Activated naive CD8-positive, alpha-beta T cell treated with anti-CD3 and anti-CD28 coated beads for 36 hours (primary cell): ENCODE measurements around the gene GRK2. TPM values are rescaled to one million over a fixed set of nuclear protein-coding genes. Genes with fewer than 3 reads are reported as not detected.
"Not testable (repeated sequence)": the region's sequence is repeated elsewhere in the genome, so short reads cannot be mapped to it uniquely, and the experiment has no call there.

ENCODE experiments used
- DNase-seq: peaks from one replicate; pipeline ENCODE4 v3.0.0; 2021
- H3K27ac Mint-ChIP-seq: one replicate; pipeline ENCODE4 v1.8.0; 2022; ENCODE audit warnings: mild to moderate bottlenecking, moderate library complexity, mixed read lengths
- H3K27me3 Mint-ChIP-seq: one replicate; pipeline ENCODE4 v1.8.0; 2022; ENCODE audit warnings: mild to moderate bottlenecking, mixed read lengths
- H3K36me3 Mint-ChIP-seq: one replicate; pipeline ENCODE4 v1.8.0; 2021; ENCODE audit warnings: mild to moderate bottlenecking, mixed read lengths
- H3K4me1 Mint-ChIP-seq: one replicate; pipeline ENCODE4 v1.8.0; 2021; ENCODE audit warnings: mixed read lengths
- H3K4me3 Mint-ChIP-seq: one replicate; pipeline ENCODE4 v1.8.0; 2022; ENCODE audit warnings: mild to moderate bottlenecking, moderate library complexity, mixed read lengths
- H3K9me3 Mint-ChIP-seq: one replicate; pipeline ENCODE4 v1.8.0; 2022; ENCODE audit warnings: mixed read lengths
- total RNA-seq, 2 experiments: library from RNA; stranded (reverse); gene quantifications; one replicate each; pipeline ENCODE4 v1.2.3, GENCODE V29; 2021

Gene GRK2
- total RNA-seq = 100 to 1,000 TPM; 211 to 219 TPM

DNA sequence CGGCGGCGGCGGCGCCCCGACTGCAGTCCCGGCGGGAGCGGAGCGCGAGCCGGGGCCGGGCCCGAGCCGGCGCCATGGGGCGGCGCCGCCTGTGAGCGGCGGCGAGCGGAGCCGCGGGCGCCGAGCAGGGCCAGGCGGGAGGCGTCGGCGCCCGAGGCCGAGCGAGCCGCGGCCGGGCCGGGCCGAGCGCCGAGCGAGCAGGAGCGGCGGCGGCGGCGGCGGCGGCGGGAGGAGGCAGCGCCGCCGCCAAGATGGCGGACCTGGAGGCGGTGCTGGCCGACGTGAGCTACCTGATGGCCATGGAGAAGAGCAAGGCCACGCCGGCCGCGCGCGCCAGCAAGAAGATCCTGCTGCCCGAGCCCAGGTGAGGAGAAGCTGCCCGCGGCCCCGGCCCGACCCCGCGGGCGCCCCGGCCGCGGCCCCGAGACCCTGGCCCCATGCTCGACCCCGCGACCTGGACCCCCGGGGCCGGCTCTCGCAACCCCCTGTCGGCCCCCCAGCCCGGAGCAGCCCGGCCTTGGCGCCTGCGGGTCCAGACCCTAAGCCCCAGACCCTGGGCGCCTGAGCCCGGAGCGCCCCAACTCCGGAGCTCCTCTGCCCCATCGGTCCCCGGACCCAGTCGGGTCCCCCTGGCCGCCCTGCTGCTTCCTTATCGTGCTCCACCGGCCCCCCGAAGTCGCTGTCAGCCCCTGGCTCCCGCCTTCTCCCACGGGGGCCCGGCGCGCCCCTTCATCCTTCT lies at the start of gene GRK2:
Gene GRK2 (plus strand): TSS at position 25 of the 739 bp plus-strand sequence. CDS start 227 bp downstream, at position 252.
- DNase-seq = peak; percentile 65
- peak within 1 kb of the TSS; percentile 92 for H3K4me3 Mint-ChIP-seq
- peaks cover 67% of the 10 kb centered on the region for H3K4me1 Mint-ChIP-seq
- peak within 1 kb of the TSS; percentile 99 for H3K27ac Mint-ChIP-seq
- H3K27me3 Mint-ChIP-seq = no peaks in the 10 kb centered on the region
- no peaks in the 10 kb centered on the region for H3K9me3 Mint-ChIP-seq
- H3K36me3 Mint-ChIP-seq = peaks cover 34% of the 10 kb centered on the region

DNA sequence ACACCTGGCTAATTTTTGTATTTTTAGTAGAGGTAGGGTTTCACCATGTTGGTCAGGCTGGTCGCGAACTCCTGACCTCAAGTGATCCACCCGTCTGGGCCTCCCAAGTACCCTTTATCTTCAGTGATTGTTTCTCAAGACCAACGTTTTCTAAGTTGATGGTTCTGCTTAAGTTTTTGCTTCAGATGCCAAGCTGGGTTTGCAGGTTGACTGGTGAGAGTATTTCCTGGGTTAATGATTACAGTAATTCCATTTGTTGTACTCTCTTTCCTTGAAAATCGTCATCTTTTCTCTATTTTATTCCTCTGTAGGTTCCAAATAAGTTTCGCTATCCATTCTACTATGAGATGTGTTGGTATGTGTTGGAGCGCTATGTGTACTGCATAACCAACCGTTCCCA lies 38.5 kb upstream of the GRK2 start:
- DNase-seq = no peak
- Mint-ChIP-seq H3K36me3 (peaks cover 10% of the 10 kb centered on the region), H3K9me3 (no peaks in the 10 kb centered on the region), H3K4me1 (peaks cover 2% of the 10 kb centered on the region), H3K27me3 (no peaks in the 10 kb centered on the region), H3K27ac (no peak overlapping the region), H3K4me3 (no peak overlapping the region)

DNA sequence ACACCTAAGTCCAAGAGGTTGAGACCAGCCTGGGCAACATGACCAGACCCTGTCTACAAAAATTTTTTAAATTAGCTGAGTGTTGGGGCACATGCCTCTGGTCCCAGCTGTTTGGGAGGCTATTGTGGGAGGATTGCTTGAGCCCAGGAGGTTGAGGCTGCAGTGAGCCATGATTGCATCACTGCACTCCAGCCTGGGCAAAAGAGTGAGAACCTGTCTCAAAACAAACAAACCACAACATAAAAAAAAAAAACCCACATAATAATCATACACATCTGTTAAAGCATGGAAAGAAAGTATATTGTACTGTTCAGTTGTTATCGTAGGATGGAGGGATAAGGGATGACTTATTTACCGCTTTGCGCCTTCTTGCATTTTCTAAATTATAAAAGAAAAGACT lies 35.9 kb upstream of the GRK2 start:
- peak overlapping the region; percentile 43 for H3K27ac Mint-ChIP-seq
- no peaks in the 10 kb centered on the region for H3K9me3 Mint-ChIP-seq
- H3K27me3 Mint-ChIP-seq = no peaks in the 10 kb centered on the region
- no peak for DNase-seq
- H3K36me3 Mint-ChIP-seq = peaks cover 23% of the 10 kb centered on the region
- H3K4me3 Mint-ChIP-seq = no peak overlapping the region
- peaks cover 14% of the 10 kb centered on the region for H3K4me1 Mint-ChIP-seq

DNA sequence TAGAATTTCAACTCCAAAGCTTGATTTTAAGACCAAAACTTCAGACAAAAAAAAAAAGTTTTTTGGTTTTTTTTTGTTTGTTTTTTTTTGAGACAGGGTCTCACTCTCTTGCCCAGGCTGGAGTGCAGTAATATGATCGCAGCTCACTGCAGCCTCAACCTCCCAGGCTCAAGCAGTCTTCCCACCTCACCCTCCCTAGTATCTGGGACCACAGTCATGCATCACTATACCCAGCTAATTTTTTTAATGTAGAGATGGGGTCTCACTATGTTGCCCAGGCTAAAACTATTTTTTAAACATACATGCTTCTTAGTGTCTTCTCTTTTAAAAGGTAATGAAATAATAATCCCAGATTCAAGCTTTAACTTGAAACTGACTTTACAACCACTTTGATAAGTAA lies 35.4 kb upstream of the GRK2 start:
- Mint-ChIP-seq H3K4me1 (peaks cover 14% of the 10 kb centered on the region), H3K4me3 (no peak overlapping the region), H3K9me3 (no peaks in the 10 kb centered on the region), H3K27ac (no peak overlapping the region), H3K36me3 (peaks cover 23% of the 10 kb centered on the region), H3K27me3 (no peaks in the 10 kb centered on the region)
- DNase-seq = no peak

DNA sequence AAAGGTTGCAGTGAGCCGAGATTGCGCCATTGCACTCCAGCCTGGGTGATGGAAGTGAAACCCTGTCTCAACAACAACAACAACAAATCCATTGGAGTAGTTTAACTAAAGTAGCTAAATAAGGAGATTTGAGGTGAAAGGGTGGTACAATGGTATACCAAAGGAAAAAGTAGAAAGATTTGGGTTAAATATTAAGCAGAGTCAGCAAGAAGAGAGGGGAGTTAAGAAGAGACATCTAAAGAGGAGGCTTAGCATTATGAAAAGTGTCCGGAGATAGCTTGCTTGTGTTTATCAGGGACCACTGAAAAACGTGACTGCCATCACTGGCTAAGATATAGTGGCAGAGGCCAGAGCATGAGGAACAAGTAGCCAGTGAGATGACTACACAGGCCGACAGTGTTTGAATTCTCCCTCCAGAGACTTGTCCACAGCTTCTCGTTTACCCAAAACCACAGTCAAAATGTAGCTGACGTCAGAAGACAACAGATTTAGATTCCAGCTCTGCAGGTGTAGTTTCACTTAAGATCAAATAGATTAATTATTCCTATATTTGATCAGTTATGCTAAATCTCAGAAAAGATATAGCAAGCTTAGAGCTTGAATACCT lies 32.6 kb upstream of the GRK2 start:
- Mint-ChIP-seq H3K4me1 (peaks cover 22% of the 10 kb centered on the region), H3K36me3 (peaks cover 15% of the 10 kb centered on the region), H3K27ac (peak overlapping the region; percentile 42), H3K27me3 (no peaks in the 10 kb centered on the region), H3K9me3 (no peaks in the 10 kb centered on the region), H3K4me3 (no peak overlapping the region)
- DNase-seq = no peak

DNA sequence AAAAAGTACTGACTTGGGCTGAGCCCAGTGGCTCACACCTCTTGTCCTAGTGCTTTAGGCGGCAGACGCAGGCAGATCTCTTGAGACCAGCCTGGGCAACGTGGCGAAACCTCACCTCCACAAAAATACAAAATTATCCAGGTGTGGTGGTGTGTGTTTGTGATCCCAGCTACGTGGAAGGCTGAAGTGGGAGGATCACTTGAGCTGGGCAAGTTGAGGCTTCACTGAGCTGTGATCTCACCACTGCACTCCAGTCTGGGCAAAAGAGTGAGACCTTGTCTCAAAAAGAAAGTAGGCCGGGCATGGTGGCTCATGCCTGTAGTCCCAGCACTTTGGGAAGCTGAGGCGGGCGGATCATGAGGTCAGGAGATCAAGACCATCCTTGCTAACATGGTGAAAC lies 31.7 kb upstream of the GRK2 start:
- not testable (repeated sequence) for H3K4me3 Mint-ChIP-seq, H3K9me3 Mint-ChIP-seq, H3K27ac Mint-ChIP-seq, H3K27me3 Mint-ChIP-seq, DNase-seq
- H3K4me1 Mint-ChIP-seq = peaks cover 31% of the 10 kb centered on the region
- H3K36me3 Mint-ChIP-seq = peaks cover 13% of the 10 kb centered on the region

DNA sequence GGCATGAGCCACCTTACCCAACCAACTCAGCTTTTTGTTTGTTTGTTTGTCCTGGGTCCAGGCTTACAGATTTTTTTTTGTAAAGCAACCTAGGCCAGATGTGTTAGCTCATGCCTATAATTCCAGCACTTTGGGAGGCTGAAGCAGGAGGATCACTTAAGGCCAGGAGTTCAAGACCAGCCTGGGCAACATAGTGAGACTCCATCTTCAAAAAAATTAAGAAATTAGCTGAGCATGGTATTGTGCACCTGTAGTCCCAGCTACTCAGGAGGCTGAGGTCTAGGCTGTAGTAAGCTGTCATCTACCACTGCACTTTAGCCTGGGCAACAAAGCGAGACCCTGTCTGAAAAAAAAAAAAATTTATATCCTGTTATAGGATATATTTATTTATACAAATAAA lies 28.7 kb upstream of the GRK2 start:
- Mint-ChIP-seq H3K27ac (no peak overlapping the region), H3K4me1 (peaks cover 38% of the 10 kb centered on the region), H3K27me3 (no peaks in the 10 kb centered on the region), H3K9me3 (no peaks in the 10 kb centered on the region), H3K4me3 (no peak overlapping the region), H3K36me3 (peaks cover 37% of the 10 kb centered on the region)
- no peak for DNase-seq

DNA sequence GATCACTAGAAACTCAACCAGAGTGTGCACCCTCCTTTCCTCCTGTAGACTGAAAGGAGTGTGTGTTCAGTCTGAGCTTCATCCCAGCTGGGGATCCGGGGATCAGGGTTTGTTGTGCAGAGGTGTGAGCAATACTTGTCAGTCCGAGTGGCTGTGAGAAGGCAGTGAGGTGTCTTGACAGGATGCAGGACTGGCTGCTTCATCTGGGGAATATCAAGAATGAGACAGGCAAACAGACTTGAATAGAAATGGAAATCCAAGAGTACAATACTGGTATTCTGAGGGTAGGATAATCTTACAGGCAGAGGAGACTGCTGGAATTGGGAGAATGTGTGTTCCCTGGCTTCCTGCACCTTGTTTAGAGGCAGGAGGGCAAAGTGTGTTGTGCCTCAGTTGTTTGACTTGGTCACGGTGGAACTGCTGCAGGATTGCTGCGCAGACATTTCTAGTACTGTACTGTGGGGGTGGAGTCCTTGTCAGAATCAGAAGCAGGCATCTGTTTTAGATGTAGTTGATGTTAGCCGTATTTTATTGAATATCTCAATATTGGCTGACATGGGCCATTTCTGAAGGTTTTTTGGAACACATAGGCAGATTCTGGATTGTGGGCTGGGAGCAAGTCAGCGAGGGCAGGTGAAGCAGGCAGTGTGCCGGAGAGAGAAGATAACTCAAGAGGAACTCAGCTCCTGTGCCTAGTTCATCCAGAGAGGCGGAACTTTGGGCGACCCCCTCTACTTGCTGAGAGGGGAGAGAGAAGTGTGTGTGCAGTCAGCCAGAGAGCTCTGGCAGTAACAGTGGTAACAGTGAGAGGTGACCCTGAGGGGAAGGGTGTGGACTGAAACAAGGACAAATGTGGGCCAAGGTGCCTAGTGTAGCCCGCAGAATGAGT lies 27.1 kb upstream of the GRK2 start:
- H3K27ac Mint-ChIP-seq = peak overlapping the region; percentile 99
- no peaks in the 10 kb centered on the region for H3K9me3 Mint-ChIP-seq
- H3K4me1 Mint-ChIP-seq = peaks cover 41% of the 10 kb centered on the region
- H3K4me3 Mint-ChIP-seq = peak overlapping the region; percentile 98
- peaks cover 44% of the 10 kb centered on the region for H3K36me3 Mint-ChIP-seq
- no peaks in the 10 kb centered on the region for H3K27me3 Mint-ChIP-seq
- DNase-seq = no peak

DNA sequence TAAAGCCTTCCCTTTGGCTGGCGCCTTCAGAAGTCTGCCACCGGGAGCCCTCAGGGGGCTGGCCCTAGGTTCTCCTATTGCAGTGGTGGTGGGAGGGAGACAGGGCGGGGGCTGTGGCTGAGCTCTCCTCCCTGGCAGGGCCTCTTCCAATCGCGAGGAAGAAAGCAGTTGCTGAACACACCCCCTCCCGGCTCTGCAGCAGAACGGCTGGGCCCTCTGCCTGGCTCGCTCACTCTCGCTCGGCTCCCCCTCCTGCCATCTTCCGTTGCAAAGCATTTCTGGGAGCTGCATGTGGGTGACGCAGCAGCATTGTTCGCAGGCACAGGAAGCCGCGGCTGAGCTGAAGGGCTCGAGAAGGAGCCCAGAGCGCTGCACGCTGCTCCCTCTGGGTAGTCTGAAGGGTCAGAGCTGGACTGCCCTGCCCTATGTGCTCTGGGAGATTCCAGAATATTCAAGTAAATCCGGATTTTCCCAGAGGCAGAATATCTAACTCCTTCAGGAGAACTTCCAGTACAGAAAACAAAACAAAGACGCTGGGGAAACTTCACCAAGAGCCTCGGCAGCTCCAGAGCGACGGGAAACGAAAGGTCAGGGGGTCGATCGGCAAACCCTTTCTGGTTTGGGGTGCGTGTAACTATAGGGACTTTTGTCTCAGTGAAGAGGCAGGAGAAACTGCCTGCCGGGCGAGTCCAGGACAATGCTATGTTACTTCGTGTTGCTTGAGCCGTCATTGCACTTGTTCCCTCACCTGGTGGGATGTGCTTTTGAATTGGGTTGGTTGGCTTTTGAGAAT lies 26.3 kb upstream of the GRK2 start:
- Mint-ChIP-seq H3K4me3 (peak overlapping the region; percentile 98), H3K9me3 (no peaks in the 10 kb centered on the region), H3K4me1 (peaks cover 38% of the 10 kb centered on the region), H3K36me3 (peaks cover 44% of the 10 kb centered on the region), H3K27ac (peak overlapping the region; percentile 99), H3K27me3 (no peaks in the 10 kb centered on the region)
- peak; percentile 97 for DNase-seq

DNA sequence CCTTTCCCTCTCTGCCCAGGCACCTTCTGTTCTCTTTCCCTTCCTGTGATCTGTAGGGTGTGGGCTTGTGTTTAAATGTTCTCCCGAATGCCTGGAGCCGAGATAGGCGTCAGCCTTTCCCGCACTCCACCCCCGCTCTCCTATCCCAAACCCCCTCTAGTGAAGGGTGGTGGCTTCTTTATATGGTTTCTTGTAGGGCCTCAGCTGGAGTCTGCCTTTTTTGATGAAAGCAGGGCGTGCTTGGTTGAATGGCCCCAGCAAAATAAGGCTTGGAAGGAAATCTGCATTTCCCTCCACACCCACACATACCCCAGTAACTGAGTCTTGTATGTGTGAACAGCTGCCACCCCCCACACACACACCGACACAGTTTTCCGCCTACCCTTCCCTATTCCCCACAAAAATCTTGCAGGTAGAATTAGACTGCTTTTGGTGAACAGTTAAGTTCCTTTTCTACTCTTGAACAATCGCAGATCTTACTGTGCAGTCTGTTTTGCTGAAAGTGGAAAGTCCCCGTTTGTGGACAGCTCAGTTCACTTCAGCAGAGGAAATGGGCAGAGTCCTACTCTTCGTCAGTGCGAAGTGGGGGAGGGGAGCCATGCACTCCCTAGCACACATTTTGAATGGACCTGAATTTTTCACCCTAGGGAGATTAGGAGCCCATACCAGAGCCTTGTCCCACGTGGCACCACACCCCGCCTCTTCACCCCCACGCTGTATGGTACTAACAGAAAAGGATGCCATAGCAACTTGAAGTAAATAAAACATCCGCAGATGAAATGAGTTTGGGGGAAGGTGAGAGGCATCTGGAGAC lies 25.5 kb upstream of the GRK2 start:
- Mint-ChIP-seq H3K4me3 (peak overlapping the region; percentile 98), H3K27me3 (no peaks in the 10 kb centered on the region), H3K27ac (peak overlapping the region; percentile 99), H3K4me1 (peaks cover 40% of the 10 kb centered on the region), H3K9me3 (no peaks in the 10 kb centered on the region), H3K36me3 (peaks cover 51% of the 10 kb centered on the region)
- peak; percentile 83 for DNase-seq

DNA sequence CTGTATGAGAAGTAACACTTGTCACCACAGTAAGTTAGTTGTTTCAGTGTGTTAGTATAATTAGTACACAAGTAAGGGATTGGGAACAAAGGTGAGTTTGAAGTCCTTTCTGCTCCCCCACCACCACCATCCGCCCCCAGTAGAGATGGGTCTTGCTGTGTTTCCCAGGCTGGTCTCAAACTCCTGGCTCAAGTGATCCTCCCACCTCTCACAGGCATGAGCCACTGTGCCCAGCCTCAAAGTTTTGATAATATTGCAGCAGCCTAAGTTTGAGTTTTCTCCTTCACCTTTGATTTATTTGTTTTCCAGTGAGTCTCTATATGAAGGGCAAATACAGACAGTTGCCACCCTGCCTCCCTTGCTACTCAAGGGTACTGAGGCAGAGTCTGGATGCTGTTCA lies 23.7 kb upstream of the GRK2 start:
- no peaks in the 10 kb centered on the region for H3K27me3 Mint-ChIP-seq
- peaks cover 38% of the 10 kb centered on the region for H3K4me1 Mint-ChIP-seq
- H3K4me3 Mint-ChIP-seq = peak overlapping the region; percentile 98
- DNase-seq = no peak
- H3K27ac Mint-ChIP-seq = peak overlapping the region; percentile 68
- no peaks in the 10 kb centered on the region for H3K9me3 Mint-ChIP-seq
- peaks cover 60% of the 10 kb centered on the region for H3K36me3 Mint-ChIP-seq

DNA sequence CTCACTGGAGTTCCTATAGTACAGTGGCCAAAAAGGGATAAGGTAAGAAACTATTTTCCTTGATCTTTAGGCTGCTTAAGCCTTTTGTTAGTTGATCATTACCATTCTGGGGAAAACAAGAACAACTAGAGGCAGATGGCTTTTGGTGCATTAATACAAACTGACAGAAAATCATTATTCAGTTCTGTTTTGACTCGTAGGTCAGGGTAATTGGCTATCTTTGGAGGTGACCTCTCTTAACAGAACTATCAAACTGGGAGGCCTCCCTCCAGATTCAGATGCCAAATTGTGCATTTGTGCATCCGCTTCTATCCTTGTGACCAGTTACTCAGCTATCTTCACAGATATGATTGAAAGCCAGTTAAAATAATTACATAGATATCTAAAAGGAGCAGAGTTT lies 23.2 kb upstream of the GRK2 start:
- Mint-ChIP-seq H3K4me1 (peaks cover 39% of the 10 kb centered on the region), H3K27me3 (no peaks in the 10 kb centered on the region), H3K27ac (peak overlapping the region; percentile 68), H3K4me3 (peak overlapping the region; percentile 98), H3K9me3 (no peaks in the 10 kb centered on the region), H3K36me3 (peaks cover 63% of the 10 kb centered on the region)
- DNase-seq = no peak

DNA sequence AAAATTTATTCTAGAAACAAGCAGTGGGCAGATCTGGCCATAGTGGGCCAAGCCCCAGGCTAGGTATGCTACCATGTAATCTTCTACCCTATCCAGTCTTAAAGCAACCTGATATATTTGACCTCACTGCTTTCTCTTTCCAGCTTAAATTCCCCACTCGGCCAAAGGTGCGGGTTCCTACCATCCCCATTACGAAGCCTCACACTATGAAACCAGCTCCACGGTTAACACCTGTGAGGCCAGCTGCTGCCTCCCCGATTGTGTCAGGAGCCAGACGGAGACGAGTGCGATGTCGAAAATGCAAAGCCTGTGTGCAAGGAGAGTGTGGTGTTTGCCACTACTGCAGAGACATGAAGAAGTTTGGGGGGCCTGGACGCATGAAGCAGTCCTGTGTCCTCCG lies 21.2 kb upstream of the GRK2 start:
- Mint-ChIP-seq H3K27ac (peak overlapping the region; percentile 22), H3K4me3 (no peak overlapping the region), H3K4me1 (peaks cover 27% of the 10 kb centered on the region), H3K27me3 (no peaks in the 10 kb centered on the region), H3K9me3 (no peaks in the 10 kb centered on the region), H3K36me3 (peaks cover 76% of the 10 kb centered on the region)
- no peak for DNase-seq
